Heart left ventricle (tissue), 16 donors: ENCODE data around the gene NAA80. TPM values are rescaled to one million over a fixed set of nuclear protein-coding genes. Genes with fewer than 3 reads are reported as not detected.

Source experiments
- ATAC-seq, 4 donors: fragments of 200-7000 bp; cut with Tn5 transposase; one replicate each; pipeline ENCODE4 v1.9.1; 2020 to 2022; ENCODE audit warnings: moderate library complexity in 4 of 4, mild to moderate bottlenecking in 3 of 4, moderate number of reproducible peaks in 1 of 4
- DNase-seq, 5 donors: peaks; one replicate each; pipeline ENCODE4 v3.0.0-alpha.2; 2020
- H3K27ac ChIP-seq, 12 donors: fragments of 200-600 bp; sonication (generic) in 4 of 12; one replicate each; pipeline versions ENCODE4 v1.5.0 to v1.8.0; 2016 to 2022; ENCODE audit warnings: mild to moderate bottlenecking in 2 of 12
- H3K27me3 ChIP-seq, 9 donors: fragments of 200-600 bp; sonication (generic) in 2 of 9; one replicate each; pipeline versions ENCODE4 v1.5.1 to v1.8.0; 2016 to 2022; ENCODE audit warnings: mild to moderate bottlenecking in 3 of 9
- H3K36me3 ChIP-seq, 9 donors: fragments of 200-600 bp; sonication (generic) in 2 of 9; one replicate each; pipeline versions ENCODE4 v1.5.0 to v1.8.0; 2018 to 2022; ENCODE audit warnings: mild to moderate bottlenecking in 2 of 9
- H3K4me1 ChIP-seq, 12 donors: fragments of 200-600 bp; sonication (generic) in 4 of 12; one replicate each; pipeline versions ENCODE4 v1.5.0 to v1.8.0; 2016 to 2022; ENCODE audit warnings: mild to moderate bottlenecking in 3 of 12
- H3K4me3 ChIP-seq, 12 donors: fragments of 200-600 bp; sonication (generic) in 4 of 12; one replicate each; pipeline versions ENCODE4 v1.5.0 to v1.8.0; 2017 to 2022; ENCODE audit warnings: mild to moderate bottlenecking in 9 of 12, moderate library complexity in 4 of 12
- H3K9me3 ChIP-seq, 12 donors: fragments of 200-600 bp; sonication (generic) in 4 of 12; one replicate each; pipeline versions ENCODE4 v1.5.0 to v1.8.0; 2016 to 2022; ENCODE audit warnings: mild to moderate bottlenecking in 1 of 12
- POLR2A ChIP-seq, 2 donors: fragments of 450-650 bp; IDR thresholded peaks; one replicate each; pipeline ENCODE4 v1.6.1; 2017; ENCODE audit warnings: antibody characterized with exemption in 2 of 2, mild to moderate bottlenecking in 2 of 2, moderate library complexity in 2 of 2
- WGBS, 4 donors: extraction: QIAGEN DNeasy Blood & Tissue Kit in 2 of 4; methylation state at CpG; one replicate each; pipeline versions ENCODE4 v1.1.5 to v1.1.7; 2013 to 2018; 5-methylcytosine and 5-hydroxymethylcytosine counted together
- intact Hi-C, 10 donors: fragments of 100-400 bp; cut with DNase I; formaldehyde crosslinking; loops; one replicate each; pipeline versions ENCODE4 v1.11.1 to v1.14.2; 2022
- polyA plus RNA-seq, 2 donors: library from polyadenylated mRNA; stranded (reverse); fragments of 200-250 nt; gene quantifications; one replicate each; pipeline ENCODE4 v1.2.3, GENCODE V29; 2013
- total RNA-seq, 9 donors: library from RNA; depleted of rRNA in 2 of 9; stranded (reverse); fragments of >200 nt in 2 of 9; fragmentation: NEBNext Ultra II Directional in 3 of 9; extraction: Animal tissue kit (Norgen Biotek cat#: 25700) in 3 of 9; gene quantifications; one replicate each; pipeline versions ENCODE4 v1.1.0 to v1.2.4, GENCODE V29; 2016 to 2023
- TF ChIP-seq, protein P1 (sequence below), 12 donors: fragments of 200-600 bp; sonication (generic) in 4 of 12; IDR thresholded peaks; one replicate each; pipeline versions ENCODE4 v1.5.0 to v1.8.0; 2018 to 2022; ENCODE audit warnings: antibody characterized with exemption in 12 of 12, mild to moderate bottlenecking in 5 of 12
- donor health status: ischemic (EF 13 %, LVEDD 7.1; RV severe dilation, severe dysfunction).
- donor health status: healthy with polysubstance abuse.
- donor health status: DM: no; HTN: yes; CAD: no.
- donor health status: DM: no; HTN: no; CAD: no.
- donor health status: ischemic (EF 25% LVEDD 6.9; RV normal size, moderate dysfunction).
- donor health status: ischemic (EF 25% LVEDD 5.7; RV mildly dilated, moderate dysfunction).
- donor health status: healthy.
- donor health status: DM: yes; HTN: yes; CAD: no.
- donor health status: ischemic (EF 35%, LVEDD 5.7; RV mildly dilated, moderate dysfunction).
- donor health status: nonischemic (EF 11% LVEDD 7.7; RV severe dilation, severe dysfunction).
- donor health status: DM: yes; HTN: yes; CAD: no.
- donor health status: PGD.
- donor health status: ischemic (EF 29% LVEDD 5.4; RV normal size, mild dysfunction).
- donor health status: nonischemic (EF 23%, LVEDD 6.1; RV moderate dilation, normal function).

NAA80 gene
- total and polyA plus RNA-seq, 11 donors, result 5.0 to 13.9 (median 9.8) TPM

DNA sequence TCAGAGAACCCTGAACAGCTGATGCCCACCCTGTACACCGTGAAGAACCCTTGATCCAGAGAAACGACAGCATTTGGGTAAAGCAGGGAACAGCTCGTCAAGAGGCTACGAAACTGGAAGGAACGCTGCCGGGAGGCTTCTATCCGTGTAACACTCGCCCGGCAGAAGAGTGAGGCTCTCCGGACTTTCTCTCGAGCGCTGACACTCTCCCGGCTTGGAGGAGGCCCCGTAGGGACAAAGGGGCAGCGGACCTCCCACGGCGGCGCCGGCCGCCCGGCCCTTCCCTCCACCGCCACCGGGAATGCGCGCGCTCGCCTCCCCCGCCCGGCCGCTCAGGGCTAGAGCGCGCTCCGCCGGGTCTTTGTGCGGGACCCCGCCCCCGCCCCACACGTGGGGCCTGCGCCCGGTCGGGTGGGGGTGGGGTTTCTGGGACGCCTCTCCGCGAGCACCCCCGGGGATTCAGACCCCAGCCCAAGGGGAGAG is 21.7 kb upstream of the NAA80 start:
- Histone ChIP-seq H3K4me3 (peak overlapping the region; percentile 62 to 97 (median 88)), H3K4me1 (peaks cover 5 to 88% (median 61%) of the 10 kb centered on the region in 12 donors), H3K27me3 (no peaks in the 10 kb centered on the region), H3K36me3 (peaks cover 0 to 56% (median 48%) of the 10 kb centered on the region in 9 donors), H3K27ac (peak overlapping the region; percentile 93 to 99 (median 98)), H3K9me3 (no peaks in the 10 kb centered on the region)
- DNase-seq (peak; percentile 84 to 89 (median 88)), ATAC-seq (peak in 3 of 4 donors; percentile 11 to 71 (median 65))
- 0 to 1% (median 0%) methylated on average over 19 to 45 of the region's 45 CpGs for WGBS, 4 donors
- TF ChIP-seq POLR2A (IDR thresholded peaks at IDR 0.05), result no peak
- TF ChIP-seq, protein P1, sequence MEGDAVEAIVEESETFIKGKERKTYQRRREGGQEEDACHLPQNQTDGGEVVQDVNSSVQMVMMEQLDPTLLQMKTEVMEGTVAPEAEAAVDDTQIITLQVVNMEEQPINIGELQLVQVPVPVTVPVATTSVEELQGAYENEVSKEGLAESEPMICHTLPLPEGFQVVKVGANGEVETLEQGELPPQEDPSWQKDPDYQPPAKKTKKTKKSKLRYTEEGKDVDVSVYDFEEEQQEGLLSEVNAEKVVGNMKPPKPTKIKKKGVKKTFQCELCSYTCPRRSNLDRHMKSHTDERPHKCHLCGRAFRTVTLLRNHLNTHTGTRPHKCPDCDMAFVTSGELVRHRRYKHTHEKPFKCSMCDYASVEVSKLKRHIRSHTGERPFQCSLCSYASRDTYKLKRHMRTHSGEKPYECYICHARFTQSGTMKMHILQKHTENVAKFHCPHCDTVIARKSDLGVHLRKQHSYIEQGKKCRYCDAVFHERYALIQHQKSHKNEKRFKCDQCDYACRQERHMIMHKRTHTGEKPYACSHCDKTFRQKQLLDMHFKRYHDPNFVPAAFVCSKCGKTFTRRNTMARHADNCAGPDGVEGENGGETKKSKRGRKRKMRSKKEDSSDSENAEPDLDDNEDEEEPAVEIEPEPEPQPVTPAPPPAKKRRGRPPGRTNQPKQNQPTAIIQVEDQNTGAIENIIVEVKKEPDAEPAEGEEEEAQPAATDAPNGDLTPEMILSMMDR (IDR thresholded peaks at IDR 0.05), result no peak
- intact Hi-C loops, result loop anchor here in 8 of 10 donors (2.0 to 10.0 kb wide), 7 partner anchors 16 to 129 kb away; partner anchors contain the start of genes GNAI2 (in 3 of the 8), HYAL1 (in 2 of the 8), LSMEM2 (in 2 of the 8) and GNAT1 (in 1 of the 8)

DNA sequence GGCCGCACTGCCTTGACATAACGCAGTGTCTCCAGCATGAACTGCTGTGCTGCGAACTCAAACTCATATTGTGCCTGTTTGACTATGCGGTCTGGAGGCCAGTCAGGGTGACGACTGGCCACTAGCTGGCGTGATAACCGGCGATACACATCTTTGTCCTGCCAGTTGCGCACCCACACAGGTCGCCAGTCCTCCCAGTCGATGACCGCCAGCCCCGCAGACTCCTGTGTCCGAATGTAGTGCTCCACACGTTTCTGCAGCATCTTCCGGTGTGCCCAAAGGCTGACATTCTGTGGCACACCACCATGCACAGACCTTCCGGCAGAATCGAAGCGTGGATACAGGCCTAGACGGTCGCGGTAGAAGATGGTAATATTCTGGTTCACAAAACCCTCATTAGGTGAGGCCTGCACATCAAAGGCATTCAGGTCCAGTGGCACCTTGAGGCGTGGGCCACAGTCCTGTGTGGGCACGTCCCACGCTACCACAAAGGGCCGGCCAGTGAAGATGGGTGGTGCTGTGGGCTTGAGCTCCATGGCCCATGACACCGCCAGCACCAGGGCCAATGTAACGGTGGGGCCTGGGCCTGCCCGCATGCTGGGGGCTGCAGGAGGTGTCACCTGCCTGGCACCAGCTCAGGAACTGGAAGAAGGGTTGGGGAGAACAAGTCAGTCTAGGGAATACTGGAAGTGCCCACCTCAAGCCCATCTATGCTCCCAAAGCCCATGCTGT is 20.9 kb upstream of the NAA80 start:
- peak overlapping the region; percentile 62 to 97 (median 88) for H3K4me3 ChIP-seq
- DNase-seq (peak in 3 of 5 donors; percentile 14 to 49 (median 25)), ATAC-seq (no peak)
- no peaks in the 10 kb centered on the region for H3K27me3 ChIP-seq
- peaks cover 5 to 79% (median 61%) of the 10 kb centered on the region in 12 donors for H3K4me1 ChIP-seq
- peak overlapping the region; percentile 93 to 99 (median 98) for H3K27ac ChIP-seq
- H3K36me3 ChIP-seq, result peaks cover 0 to 52% (median 43%) of the 10 kb centered on the region in 9 donors
- H3K9me3 ChIP-seq, result no peaks in the 10 kb centered on the region
- WGBS, 4 donors, result 62 to 70% (median 67%) methylated on average over 14 to 29 of the region's 29 CpGs
- no peak for TF ChIP-seq POLR2A (IDR thresholded peaks at IDR 0.05)
- TF ChIP-seq, protein P1 (IDR thresholded peaks at IDR 0.05), result peak in 1 of 12 donors; percentile 4
- intact Hi-C loops, result loop anchor here in 9 of 10 donors (2.0 to 10.0 kb wide), 7 partner anchors 15 to 128 kb away; partner anchors contain the start of genes GNAI2 (in 3 of the 9), HYAL1 (in 2 of the 9), LSMEM2 (in 2 of the 9) and GNAT1 (in 1 of the 9)

DNA sequence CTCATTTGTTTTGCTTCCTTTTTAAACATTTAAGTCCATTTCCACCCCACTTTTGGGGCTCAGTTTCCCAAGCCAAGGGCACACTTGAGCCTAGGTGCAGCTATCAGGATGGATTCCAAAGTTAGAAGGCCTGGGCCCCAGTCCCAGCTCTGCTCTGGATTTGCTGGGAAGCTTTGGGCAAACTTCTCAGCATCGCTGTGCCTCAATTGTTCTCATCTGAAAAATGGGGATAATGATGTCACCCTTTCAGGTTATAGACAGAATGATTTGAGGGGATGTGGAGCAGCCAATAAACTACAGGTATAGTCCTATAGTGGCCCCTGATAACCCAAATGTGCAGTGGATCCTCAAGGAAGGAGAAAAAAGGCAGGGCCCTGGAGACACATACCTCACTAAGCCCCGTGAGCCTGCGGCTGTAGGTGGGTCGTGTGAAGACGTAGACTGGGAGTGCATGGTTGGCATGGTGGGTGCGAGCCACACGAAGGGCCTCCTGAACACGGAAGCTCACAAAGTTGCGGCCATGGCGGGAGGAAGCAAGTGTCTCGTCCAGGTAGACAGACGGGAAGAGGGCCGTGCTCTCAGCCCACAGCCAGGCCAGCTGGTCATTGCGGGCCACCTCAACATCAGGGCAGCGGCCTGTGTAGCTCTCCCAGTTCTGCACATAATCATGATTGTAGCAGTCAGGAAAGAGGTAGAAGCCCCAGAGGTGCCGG is 20.1 kb upstream of the NAA80 start:
- no peaks in the 10 kb centered on the region for H3K9me3 ChIP-seq
- 63 to 89% (median 69%) methylated on average over 16 of the region's 16 CpGs for WGBS, 4 donors
- H3K27me3 ChIP-seq, result no peaks in the 10 kb centered on the region
- H3K27ac ChIP-seq, result peak overlapping the region in 10 of 12 donors; percentile 7 to 99 (median 98)
- ATAC-seq (no peak), DNase-seq (peak in 2 of 5 donors; percentile 17 to 21)
- peaks cover 0 to 55% (median 45%) of the 10 kb centered on the region in 9 donors for H3K36me3 ChIP-seq
- TF ChIP-seq, protein P1 (IDR thresholded peaks at IDR 0.05), result no peak
- TF ChIP-seq POLR2A (IDR thresholded peaks at IDR 0.05), result no peak
- peak overlapping the region; percentile 62 to 97 (median 88) for H3K4me3 ChIP-seq
- intact Hi-C loops, result loop anchor here in 1 of 10 donors (2.0 kb wide), 1 partner anchor 15 kb away; no protein-coding TSS in a partner anchor
- peaks cover 5 to 72% (median 55%) of the 10 kb centered on the region in 12 donors for H3K4me1 ChIP-seq
